GM10266 (cell line): Measurements from ENCODE around the gene B4GALT5.

Experiments
- DNase-seq: peaks from one replicate; pipeline ENCODE4 v3.0.0; 2012; ENCODE audit errors: extremely low spot score
- CTCF ChIP-seq: IDR thresholded peaks from 2 replicates; pipeline ENCODE4 v1.5.1; 2012; ENCODE audit warnings: mild to moderate bottlenecking, low read depth; ENCODE audit not compliant: control insufficient read depth, insufficient read depth; ENCODE audit errors: missing control alignments

Gene B4GALT5

GRCh38 chr20:49635166-49635565 is 78.5 kb downstream of the B4GALT5 start:
- no peak for DNase-seq
- TF ChIP-seq CTCF = no peak

- no peak for DNase-seq
- no peak for TF ChIP-seq CTCF
Observed at GRCh38 chr20:49634116-49634515, 79.6 kb downstream of the B4GALT5 start.

GRCh38 chr20:49633643-49634042 is 80.0 kb downstream of the B4GALT5 start:
- no peak for DNase-seq
- no peak for TF ChIP-seq CTCF

- no peak for DNase-seq
- TF ChIP-seq CTCF = no peak
Observed at GRCh38 chr20:49633023-49633422, 80.7 kb downstream of the B4GALT5 start.

GRCh38 chr20:49631856-49632418 is 81.7 kb downstream of the B4GALT5 start:
- no peak for TF ChIP-seq CTCF
- no peak for DNase-seq

GRCh38 chr20:49631061-49631716 is 82.5 kb downstream of the B4GALT5 start:
- TF ChIP-seq CTCF = no peak
- peak; percentile 48 for DNase-seq

- TF ChIP-seq CTCF = no peak
- peak; percentile 74 for DNase-seq
Observed at GRCh38 chr20:49630396-49630951, 83.2 kb downstream of the B4GALT5 start.
